Fibroblast of mammary gland (primary cell): Measurements from ENCODE around the gene HPSE2.

Experiments used
- DNase-seq: peaks from one replicate; pipeline ENCODE4 v3.0.0-alpha.2; 2010; ENCODE audit warnings: low read depth
- H3K4me3 ChIP-seq: 2 replicates; pipeline ENCODE4 v1.5.1; 2011; ENCODE audit warnings: low read depth, mild to moderate bottlenecking, low read length, moderate library complexity; ENCODE audit not compliant: control insufficient read depth
- TF ChIP-seq, protein P1 (sequence below): conservative IDR thresholded peaks from 2 replicates; pipeline ENCODE4 v1.5.1; 2011; ENCODE audit warnings: low read depth, low read length, inconsistent platforms; ENCODE audit not compliant: control insufficient read depth, insufficient read depth

The HPSE2 gene

DNA sequence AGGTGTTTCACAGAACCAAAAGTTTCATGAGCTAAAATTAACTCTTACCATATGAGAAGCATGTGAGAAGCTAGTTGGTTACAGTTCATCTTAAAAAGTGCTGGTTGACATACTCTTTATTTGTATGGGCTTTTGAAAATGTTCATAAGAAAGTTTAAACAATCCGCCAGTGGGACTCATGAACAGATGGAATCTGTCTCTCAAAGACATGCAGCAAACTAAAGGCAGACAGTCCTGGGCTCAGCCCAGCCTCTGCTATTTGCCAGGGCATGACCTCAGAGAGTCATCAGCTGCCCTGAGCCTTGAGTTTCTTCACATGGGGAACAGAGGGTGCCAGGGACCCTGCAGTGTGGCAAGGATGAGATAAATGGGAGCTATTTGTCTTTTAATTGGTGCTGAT, 823.9 kb downstream of the HPSE2 start:
- DNase-seq, result no peak
- TF ChIP-seq, protein P1, sequence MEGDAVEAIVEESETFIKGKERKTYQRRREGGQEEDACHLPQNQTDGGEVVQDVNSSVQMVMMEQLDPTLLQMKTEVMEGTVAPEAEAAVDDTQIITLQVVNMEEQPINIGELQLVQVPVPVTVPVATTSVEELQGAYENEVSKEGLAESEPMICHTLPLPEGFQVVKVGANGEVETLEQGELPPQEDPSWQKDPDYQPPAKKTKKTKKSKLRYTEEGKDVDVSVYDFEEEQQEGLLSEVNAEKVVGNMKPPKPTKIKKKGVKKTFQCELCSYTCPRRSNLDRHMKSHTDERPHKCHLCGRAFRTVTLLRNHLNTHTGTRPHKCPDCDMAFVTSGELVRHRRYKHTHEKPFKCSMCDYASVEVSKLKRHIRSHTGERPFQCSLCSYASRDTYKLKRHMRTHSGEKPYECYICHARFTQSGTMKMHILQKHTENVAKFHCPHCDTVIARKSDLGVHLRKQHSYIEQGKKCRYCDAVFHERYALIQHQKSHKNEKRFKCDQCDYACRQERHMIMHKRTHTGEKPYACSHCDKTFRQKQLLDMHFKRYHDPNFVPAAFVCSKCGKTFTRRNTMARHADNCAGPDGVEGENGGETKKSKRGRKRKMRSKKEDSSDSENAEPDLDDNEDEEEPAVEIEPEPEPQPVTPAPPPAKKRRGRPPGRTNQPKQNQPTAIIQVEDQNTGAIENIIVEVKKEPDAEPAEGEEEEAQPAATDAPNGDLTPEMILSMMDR, result no peak
- no peak overlapping the region for H3K4me3 ChIP-seq

DNA sequence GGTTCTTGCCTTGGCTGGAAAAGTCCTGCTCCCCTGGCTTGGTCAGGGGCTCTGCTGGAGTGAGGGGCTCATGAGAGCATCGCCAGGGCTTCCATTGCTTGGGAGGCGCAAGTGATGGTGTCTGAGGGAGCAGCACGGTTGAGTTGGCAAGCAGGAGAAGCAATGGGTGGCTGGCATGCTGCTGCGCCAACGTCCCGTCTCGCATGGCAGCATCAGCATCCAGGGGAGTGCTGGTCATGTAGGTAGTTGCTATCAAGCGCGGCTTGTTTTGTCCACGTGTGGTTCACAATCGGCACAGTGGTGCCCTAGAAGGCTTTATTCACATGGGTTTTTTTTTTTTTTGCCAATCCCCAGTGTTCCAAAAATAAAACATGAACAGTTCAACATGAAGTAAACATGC, 824.5 kb downstream of the HPSE2 start:
- no peak overlapping the region for H3K4me3 ChIP-seq
- no peak for DNase-seq
- TF ChIP-seq, protein P1, result no peak

DNA sequence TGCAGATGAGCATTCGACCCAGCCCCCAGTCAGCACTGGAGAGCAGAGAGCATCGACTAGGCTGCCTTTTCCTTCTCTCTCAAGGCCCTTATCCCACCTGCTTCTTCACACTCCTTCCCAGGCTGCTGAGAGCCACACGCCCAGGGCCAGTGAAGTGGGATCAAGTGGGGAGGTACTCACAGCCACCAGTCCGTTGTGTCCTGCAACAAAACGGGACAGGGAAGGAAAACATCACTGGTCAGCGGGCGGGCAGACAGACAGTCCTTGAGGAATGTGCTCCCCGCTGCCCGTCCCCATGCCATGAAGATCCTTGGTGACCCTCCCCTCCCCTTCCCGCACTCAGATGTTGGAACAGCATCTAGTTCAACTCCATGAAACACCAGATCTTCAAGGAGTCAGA, 824.9 kb downstream of the HPSE2 start:
- DNase-seq, result no peak
- no peak overlapping the region for H3K4me3 ChIP-seq
- TF ChIP-seq, protein P1, result no peak

DNA sequence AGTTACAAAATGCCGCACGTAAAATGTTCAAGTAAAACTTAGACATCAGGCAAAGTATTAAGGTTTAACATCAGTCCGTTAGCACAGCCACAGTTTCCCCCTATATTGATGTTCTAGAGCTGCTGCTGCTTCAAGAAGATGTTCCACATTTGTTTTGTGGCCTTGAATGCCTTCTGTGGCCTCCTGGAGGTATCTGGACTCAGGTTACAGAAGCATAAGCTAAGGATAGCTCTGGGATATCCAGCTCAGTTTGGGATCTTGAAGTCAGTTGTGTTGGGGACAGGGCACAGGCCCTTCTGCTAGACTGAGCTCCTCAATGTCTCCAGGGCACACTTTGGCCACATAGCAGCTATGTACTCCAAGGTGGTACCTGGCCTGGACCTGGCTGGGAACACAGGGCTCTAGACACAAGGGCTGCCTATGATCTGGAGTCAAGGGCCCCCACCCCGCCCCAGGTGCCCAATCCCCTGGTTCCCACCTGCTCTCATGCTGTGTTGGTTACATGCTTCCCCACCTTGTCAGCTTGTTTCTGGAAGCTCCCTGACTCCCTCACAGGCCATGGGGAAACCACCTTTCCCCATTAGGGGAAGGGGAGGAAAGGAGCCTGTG, 825.4 kb downstream of the HPSE2 start:
- TF ChIP-seq, protein P1, result no peak
- no peak overlapping the region for H3K4me3 ChIP-seq
- no peak for DNase-seq

DNA sequence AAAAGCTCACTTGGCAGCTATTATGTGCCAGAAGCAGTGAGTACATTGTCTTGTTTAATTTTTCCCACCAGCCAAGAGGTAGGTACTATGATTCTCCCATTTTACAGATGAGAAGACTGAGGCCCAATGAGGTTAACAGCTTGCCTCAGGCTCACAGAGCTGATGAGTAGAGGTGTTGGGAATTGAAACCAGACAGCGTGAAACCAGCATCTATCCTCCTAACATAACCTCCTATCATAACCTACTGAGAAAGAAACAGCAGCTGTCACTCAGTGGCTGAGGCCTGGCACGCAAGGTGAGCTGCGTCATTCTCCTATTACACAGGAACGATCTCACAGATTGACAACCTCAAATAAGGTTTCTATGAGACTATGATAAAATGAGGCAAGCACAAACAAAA, 826.9 kb downstream of the HPSE2 start:
- no peak overlapping the region for H3K4me3 ChIP-seq
- TF ChIP-seq, protein P1, result no peak
- DNase-seq, result no peak

DNA sequence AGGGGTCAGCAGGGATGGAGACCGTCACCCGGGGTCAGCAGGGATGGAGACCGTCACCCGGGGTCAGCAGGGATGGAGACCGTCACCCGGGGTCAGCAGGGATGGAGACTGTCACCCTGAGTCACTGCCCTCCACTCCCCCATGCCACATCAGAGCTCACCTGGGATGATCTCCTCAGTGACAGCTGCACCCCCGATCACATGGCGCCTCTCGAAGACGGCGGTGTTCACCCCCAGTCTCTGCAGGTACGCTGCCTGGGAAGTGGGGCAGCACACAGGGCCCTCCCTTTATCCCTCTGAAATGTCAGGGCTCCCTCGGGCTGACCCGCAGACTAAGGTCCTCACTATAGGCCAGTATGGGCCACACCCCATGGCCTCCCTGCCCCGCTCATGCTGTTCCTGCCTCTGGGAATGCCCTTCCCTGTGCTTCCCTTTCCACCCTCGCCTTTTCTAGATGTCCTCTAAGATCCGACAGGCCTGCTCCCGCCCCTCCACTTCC, 827.9 kb downstream of the HPSE2 start:
- no peak for DNase-seq
- no peak overlapping the region for H3K4me3 ChIP-seq
- TF ChIP-seq, protein P1, result no peak
